NOMO-1 (cell line): ENCODE data around the gene PRPF8.
"Not testable (repeated sequence)": the region's sequence is repeated elsewhere in the genome, so short reads cannot be mapped to it uniquely, and the experiment has no call there.

Source experiments
- DNase-seq, 2 experiments: peaks; one replicate each; lab custom pipeline; 2025; ENCODE audit not compliant: unreplicated experiment in 2 of 2; lab: John Stamatoyannopoulos, UW

Gene PRPF8

GRCh38 chr17:1684378-1685189, at the start of gene PRPF8:
PRPF8 (minus strand) TSS chr17:1684867; CDS start chr17:1684571, 296 bp downstream.
- DNase-seq = peak; percentile 97 to 98

- DNase-seq = no peak
These were observed 49.1 kb upstream of the PRPF8 start for GRCh38 chr17:1733759-1734158.

- no peak for DNase-seq
These were observed 48.2 kb upstream of the PRPF8 start for GRCh38 chr17:1732833-1733321.

- DNase-seq = no peak
These were observed 47.7 kb upstream of the PRPF8 start for GRCh38 chr17:1732241-1732832.

- no peak for DNase-seq
These were observed 46.5 kb upstream of the PRPF8 start for GRCh38 chr17:1731194-1731506.

GRCh38 chr17:1730326-1731193, 45.9 kb upstream of the PRPF8 start:
- DNase-seq = no peak

- no peak for DNase-seq
These were observed 45.3 kb upstream of the PRPF8 start for GRCh38 chr17:1729966-1730325.

- no peak for DNase-seq
These were observed 43.4 kb upstream of the PRPF8 start for GRCh38 chr17:1727876-1728630.

GRCh38 chr17:1727258-1727789, 42.7 kb upstream of the PRPF8 start:
- DNase-seq = no peak

GRCh38 chr17:1726626-1727257, 42.1 kb upstream of the PRPF8 start:
- DNase-seq = no peak

GRCh38 chr17:1725642-1726511, 41.2 kb upstream of the PRPF8 start:
- no peak for DNase-seq

- peak; percentile 26 to 34 for DNase-seq
These were observed 40.4 kb upstream of the PRPF8 start for GRCh38 chr17:1724869-1725641.

- peak; percentile 79 to 83 for DNase-seq
These were observed 39.7 kb upstream of the PRPF8 start, which contains the start of gene WDR81 for GRCh38 chr17:1724351-1724868. WDR81 (plus strand) TSS chr17:1724704; CDS start chr17:1724960, 256 bp downstream.

GRCh38 chr17:1722022-1722421, 37.4 kb upstream of the PRPF8 start:
- not testable (repeated sequence) for DNase-seq

GRCh38 chr17:1720856-1721386, 36.3 kb upstream of the PRPF8 start:
- peak in 1 of 2 experiments; percentile 26 for DNase-seq

- no peak for DNase-seq
These were observed 33.9 kb upstream of the PRPF8 start for GRCh38 chr17:1718362-1719165.
